Mucosa of gallbladder (tissue), 1 donor: ENCODE data around the gene MMP15. TPM values are rescaled to one million over a fixed set of nuclear protein-coding genes. Genes with fewer than 3 reads are reported as not detected.
"Not testable (repeated sequence)": the region's sequence is repeated elsewhere in the genome, so short reads cannot be mapped to it uniquely, and the experiment has no call there.

Experiments
- DNase-seq: peaks from one replicate; pipeline ENCODE4 v3.0.0-alpha.2; 2020; ENCODE audit warnings: low spot score
- total RNA-seq: library from RNA; stranded (reverse); gene quantifications from one replicate; pipeline ENCODE4 v1.2.1, GENCODE V29; 2021
- donor health status: DM: no; HTN: no; CAD: no.

Gene MMP15
- total RNA-seq, 1 donor from 2014 or later: 109 TPM

- no peak for DNase-seq
These were observed 24.0 kb downstream of the MMP15 start for GRCh38 chr16:58049232-58050185.

- no peak for DNase-seq
These were observed 25.7 kb downstream of the MMP15 start for GRCh38 chr16:58051296-58051695.

GRCh38 chr16:58051821-58052603 is 26.5 kb downstream of the MMP15 start:
- DNase-seq: no peak

DNA sequence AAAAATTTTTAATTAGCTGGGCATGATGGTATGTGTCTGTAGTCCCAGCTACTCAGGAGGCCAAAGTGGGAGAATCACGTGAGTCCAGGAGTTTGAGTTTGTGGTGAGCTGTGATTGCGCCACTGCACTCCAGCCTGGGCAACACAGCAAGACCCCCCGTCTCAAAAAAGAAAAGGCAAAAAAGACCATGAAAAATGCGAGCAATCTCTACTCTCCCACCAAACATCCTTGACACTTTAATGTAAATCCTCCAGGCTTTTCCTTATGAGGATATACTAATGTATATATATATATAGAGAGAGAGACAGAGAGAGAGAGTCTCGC is 28.1 kb downstream of the MMP15 start:
- DNase-seq: no peak

DNA sequence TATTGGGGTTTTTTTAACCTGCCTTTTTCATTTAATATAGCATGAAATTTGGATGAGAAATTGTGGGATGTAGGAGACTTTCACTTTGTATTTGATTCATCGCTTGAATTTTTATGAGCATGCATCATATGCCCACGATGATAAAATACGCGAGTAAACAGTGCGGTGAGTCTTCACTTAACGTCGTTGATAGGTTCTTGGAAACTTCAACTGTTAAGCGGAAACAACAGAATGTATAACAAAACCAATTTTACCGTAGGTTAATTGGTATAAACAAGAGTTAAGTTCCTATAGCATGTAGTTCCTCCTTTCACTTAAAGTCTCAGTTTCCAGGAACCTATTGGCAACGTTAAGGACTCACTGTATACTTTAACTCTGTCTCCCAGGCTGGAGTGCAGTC is 28.7 kb downstream of the MMP15 start:
- DNase-seq: no peak

GRCh38 chr16:58056580-58056979 is 31.0 kb downstream of the MMP15 start:
- no peak for DNase-seq

DNA sequence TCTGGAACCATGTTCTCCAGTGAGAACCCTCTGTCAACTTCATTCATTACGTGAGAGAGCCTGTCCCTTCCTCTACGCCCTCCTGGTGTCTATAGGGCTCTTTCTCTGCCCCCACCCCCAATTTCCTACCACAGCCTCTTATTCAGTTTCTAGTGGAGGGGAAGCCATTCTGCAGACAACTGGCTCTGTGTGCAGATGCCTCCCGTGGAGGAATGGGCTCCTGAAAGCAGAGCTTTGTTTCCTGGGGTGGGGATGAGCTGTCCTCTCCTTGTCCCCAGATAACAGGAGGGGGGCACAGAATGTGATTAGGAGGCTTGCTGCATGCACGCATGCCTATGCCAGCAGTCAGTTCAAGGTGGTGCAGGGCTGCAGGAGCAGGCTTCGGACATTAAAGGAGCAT is 31.6 kb downstream of the MMP15 start:
- DNase-seq: no peak

DNA sequence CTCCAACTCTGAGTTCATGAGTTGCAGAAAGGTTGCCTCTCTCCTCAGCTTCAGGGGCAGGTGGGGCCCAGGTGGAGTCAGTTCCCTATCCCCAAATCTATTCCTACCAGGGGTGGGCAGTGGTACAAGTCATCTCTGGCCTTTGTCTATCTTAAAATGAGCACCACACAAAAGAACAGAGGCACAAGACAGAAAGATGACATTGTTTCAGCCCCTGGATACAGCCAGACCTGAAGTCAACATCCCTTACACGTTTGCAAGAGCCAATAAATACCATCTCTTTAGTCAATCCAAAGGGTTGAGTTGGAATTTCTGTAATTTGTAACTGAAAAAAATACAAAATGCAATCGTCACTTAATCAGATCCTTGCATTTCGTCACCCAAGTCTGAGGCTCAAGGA is 32.2 kb downstream of the MMP15 start:
- no peak for DNase-seq

GRCh38 chr16:58062821-58063220 is 37.3 kb downstream of the MMP15 start:
- no peak for DNase-seq

- no peak for DNase-seq
These were observed 38.0 kb downstream of the MMP15 start for GRCh38 chr16:58063377-58064076.

DNA sequence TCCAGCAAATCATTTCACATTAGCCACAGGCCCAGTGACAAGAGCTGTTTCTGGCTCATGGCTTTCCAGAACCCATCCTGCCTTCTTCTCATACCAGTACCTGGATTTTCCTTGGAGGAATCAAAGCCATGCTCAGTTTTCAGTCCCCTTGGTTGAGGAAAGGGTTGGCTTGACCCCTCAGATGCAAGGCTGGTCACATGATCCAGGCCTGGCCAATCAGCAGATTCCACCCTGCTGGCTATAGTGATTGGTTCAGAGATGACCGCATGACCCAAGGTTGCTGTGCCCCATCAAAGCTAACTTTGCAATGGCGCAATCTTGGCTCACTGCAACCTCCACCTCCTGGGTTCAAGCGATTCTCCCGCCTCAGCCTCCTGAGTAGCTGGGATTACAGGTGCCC is 45.0 kb downstream of the MMP15 start:
- DNase-seq: no peak

DNA sequence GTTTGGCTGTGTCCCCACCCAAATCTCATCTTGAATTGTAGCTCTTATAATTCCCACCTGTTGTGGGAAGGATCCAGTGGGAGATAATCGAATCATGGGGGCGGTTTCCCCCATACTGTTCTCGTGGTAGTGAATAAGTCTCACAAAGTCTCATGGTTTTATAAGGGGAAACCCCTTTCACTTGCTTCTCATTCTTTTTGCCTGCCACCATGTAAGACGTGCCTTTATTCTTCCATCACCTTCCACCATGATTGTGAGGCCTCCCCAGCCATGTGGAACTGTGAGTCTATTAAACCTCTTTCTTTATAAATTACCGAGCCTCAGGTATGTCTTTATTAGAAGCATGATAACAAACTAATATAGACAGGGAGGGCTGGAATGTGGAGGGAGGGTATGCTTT is 46.6 kb downstream of the MMP15 start:
- DNase-seq: not testable (repeated sequence)

DNA sequence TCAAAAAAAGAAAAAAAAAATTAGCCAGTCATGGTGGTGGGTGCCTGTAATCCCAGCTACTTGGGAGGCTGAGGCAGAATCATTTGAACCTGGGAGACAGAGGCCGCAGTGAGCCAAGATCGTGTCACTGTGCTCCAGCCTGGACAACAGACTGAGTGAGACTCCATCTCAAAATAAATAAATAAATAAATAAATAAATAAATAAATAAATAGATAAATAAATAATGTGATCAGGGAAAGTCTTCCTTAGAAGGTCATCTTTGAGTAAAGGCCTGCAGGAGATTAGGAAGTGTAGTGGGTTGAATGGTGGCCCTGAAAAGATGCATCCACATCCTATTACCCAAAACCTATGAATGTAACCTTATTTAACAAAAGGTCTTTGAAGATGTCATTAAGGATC is 47.5 kb downstream of the MMP15 start:
- not testable (repeated sequence) for DNase-seq

GRCh38 chr16:58074657-58075056 is 49.1 kb downstream of the MMP15 start:
- DNase-seq: no peak

- no peak for DNase-seq
These were observed 51.0 kb downstream of the MMP15 start for GRCh38 chr16:58076514-58076913.

DNA sequence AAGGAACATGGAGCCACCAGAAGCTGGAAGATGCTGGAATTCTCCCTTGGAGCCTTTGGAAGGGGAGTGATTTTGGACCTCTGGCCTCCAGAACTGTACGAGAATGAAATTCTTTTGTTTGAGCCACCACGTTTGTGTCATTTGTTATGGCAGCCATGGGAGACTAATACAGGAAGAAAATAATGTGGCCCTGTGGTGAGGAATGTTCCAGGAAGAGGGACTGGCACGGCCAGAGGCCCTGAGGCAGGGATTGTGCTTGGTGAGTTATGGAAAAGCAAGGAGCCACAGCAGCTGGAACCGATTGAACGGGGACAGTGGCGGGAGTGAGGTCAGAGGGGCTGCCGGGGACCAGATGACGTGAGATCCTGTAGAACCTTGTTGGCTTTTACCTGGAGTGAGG is 52.2 kb downstream of the MMP15 start:
- DNase-seq: no peak

GRCh38 chr16:58080657-58081056 is 55.1 kb downstream of the MMP15 start:
- not testable (repeated sequence) for DNase-seq

- no peak for DNase-seq
These were observed 56.8 kb downstream of the MMP15 start for GRCh38 chr16:58082381-58082780.

DNA sequence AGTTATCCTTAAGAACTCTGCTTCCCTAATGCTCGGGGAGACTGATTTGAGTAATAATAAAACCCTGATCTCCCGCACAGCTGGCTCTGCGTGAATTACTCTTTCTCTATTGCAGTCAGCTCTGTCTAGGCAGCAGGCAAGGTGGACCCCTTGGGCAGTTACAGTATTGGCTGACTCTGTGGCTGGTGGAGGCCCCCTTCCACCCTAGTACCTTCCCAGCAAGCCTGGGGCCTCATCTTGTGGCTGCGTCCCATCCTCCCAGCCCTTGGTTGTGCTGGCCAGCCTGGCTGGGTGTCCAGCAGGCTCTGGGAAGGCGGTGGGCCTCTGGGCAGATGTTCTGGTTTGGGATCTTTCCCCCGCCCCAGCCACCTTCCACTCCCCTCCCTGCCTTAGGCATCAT is 59.1 kb downstream of the MMP15 start:
- no peak for DNase-seq

DNA sequence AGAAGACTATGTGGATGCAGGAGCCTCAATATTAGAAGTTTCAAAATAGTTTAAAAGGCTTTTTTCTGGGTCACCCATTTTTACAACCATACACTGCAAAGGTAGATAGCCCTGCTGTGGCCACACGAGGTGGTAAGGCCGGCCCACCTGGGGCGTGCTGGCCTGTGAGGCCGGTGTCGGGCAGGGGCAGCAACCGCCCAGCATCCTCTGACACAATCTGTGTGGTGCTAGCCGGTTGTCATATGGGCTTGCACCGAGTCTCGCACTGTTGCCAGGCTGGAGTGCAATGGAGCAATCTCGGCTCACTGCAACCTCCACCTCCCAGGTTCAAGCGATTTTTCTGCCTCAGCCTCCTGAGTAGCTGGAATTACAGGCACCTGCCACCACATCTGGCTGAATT is 59.6 kb downstream of the MMP15 start:
- no peak for DNase-seq

- no peak for DNase-seq
These were observed 60.2 kb downstream of the MMP15 start for GRCh38 chr16:58085584-58086251.
